ENCODE results near the gene PRKD1. TPM values are rescaled to one million over a fixed set of nuclear protein-coding genes. Genes with fewer than 3 reads are reported as not detected.

Gene PRKD1
- total and polyA plus RNA-seq, 10 of the 15 experiments (the other 5 are each of a cell fraction or from before 2014, with no cell fraction given) = 0.02 to 0.56 TPM; not detected in 8

DNA sequence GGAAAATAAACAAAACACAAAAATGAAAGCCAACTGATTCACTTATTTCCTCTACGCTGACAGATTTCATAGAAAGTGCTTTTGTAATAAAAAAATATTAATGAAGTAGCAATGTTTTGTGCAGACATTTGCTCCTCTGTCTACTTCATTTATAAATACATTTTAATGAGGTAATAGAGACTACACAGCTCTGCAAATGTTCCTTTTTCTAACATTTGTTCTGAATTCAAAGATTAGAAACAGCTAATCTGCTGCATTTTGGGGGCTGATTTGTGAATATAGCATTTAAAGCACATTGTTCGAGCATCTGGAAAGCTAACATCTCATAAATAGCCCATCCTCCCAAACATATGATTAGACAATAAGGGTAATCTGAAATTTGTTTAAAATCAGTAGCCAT lies 97.8 kb downstream of the PRKD1 start:
- 23% methylated on average over 2 of the region's 2 CpGs for WGBS (ENCODE audit: insufficient coverage, insufficient replicate concordance, low lambda C conversion rate, missing lambda C conversion rate)
- ATAC-seq = no peak
- no TSS peak for BruUV-seq (replicated peaks)
- H3K9ac ChIP-seq (ENCODE audit: control insufficient read depth, insufficient read depth, low read length) = no peak overlapping the region
- no peak overlapping the region for H3K4me2 ChIP-seq (ENCODE audit: control insufficient read depth, insufficient read depth)
- no peak overlapping the region for H3K27ac ChIP-seq (ENCODE audit: control insufficient read depth, insufficient read depth)
- intact Hi-C loops (cut with micrococcal nuclease; ENCODE audit: unreplicated experiment) (no loop called here), in situ Hi-C loops (cut with MboI) (no loop called here)
- no peak for FAIRE-seq
- RAD21 ChIA-PET (ENCODE audit: unreplicated experiment) = no interaction called here
- TF ChIP-seq MTA2 (IDR thresholded peaks at IDR 0.05; ENCODE audit: low read depth) = no peak
- TF ChIP-seq ATF7 (IDR thresholded peaks at IDR 0.05; ENCODE audit: low read depth) = no peak
- TF ChIP-seq EGR1 (IDR thresholded peaks at IDR 0.05; ENCODE audit: borderline replicate concordance in 1 of 2, low read depth in 2 of 2, low read length in 2 of 2) = no peak
- TF ChIP-seq PML (IDR thresholded peaks at IDR 0.05; ENCODE audit: low read length) = no peak
- TF ChIP-seq, protein P1, sequence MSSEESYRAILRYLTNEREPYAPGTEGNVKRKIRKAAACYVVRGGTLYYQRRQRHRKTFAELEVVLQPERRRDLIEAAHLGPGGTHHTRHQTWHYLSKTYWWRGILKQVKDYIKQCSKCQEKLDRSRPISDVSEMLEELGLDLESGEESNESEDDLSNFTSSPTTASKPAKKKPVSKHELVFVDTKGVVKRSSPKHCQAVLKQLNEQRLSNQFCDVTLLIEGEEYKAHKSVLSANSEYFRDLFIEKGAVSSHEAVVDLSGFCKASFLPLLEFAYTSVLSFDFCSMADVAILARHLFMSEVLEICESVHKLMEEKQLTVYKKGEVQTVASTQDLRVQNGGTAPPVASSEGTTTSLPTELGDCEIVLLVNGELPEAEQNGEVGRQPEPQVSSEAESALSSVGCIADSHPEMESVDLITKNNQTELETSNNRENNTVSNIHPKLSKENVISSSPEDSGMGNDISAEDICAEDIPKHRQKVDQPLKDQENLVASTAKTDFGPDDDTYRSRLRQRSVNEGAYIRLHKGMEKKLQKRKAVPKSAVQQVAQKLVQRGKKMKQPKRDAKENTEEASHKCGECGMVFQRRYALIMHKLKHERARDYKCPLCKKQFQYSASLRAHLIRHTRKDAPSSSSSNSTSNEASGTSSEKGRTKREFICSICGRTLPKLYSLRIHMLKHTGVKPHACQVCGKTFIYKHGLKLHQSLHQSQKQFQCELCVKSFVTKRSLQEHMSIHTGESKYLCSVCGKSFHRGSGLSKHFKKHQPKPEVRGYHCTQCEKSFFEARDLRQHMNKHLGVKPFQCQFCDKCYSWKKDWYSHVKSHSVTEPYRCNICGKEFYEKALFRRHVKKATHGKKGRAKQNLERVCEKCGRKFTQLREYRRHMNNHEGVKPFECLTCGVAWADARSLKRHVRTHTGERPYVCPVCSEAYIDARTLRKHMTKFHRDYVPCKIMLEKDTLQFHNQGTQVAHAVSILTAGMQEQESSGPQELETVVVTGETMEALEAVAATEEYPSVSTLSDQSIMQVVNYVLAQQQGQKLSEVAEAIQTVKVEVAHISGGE (CRISPR knock-in tag; IDR thresholded peaks at IDR 0.05) = no peak
- H3K36me3 ChIP-seq (ENCODE audit: control insufficient read depth in 2 of 2, insufficient read depth in 2 of 2, low read length in 1 of 2) = no peaks in the 10 kb centered on the region
- SMC1A ChIA-PET (ENCODE audit: uncharacterized antibody, unreplicated experiment) = no interaction called here
- no peak overlapping the region for H2AFZ ChIP-seq (ENCODE audit: control insufficient read depth, low read depth, low read length)
- no peaks in the 10 kb centered on the region for H4K20me1 ChIP-seq (ENCODE audit: control insufficient read depth, insufficient read depth)
- CTCF ChIA-PET = no interaction called here
- H3K9me3 ChIP-seq (replicated peaks; ENCODE audit: control insufficient read depth, insufficient read depth, low read length) = no peaks in the 10 kb centered on the region
- H3K79me2 ChIP-seq (ENCODE audit: control insufficient read depth, insufficient read depth, low read length) = no peaks in the 10 kb centered on the region
- POLR2A ChIA-PET = no interaction called here
- no peaks in the 10 kb centered on the region for H3K4me1 ChIP-seq (ENCODE audit: control insufficient read depth, insufficient read depth, low read length)
- H3K4me3 ChIP-seq = no peak overlapping the region
- DNase-seq (ENCODE audit: low read depth, low spot score) = no peak
- H3K27me3 ChIP-seq (replicated peaks in 1 of 2; ENCODE audit: control insufficient read depth in 2 of 2, insufficient read depth in 2 of 2, low read length in 1 of 2) = no peaks in the 10 kb centered on the region
